GM10266 (cell line): ENCODE measurements around the gene CRP.
"Not testable (repeated sequence)": the region's sequence is repeated elsewhere in the genome, so short reads cannot be mapped to it uniquely, and the experiment has no call there.

ENCODE experiments used
- DNase-seq: peaks from one replicate; pipeline ENCODE4 v3.0.0; 2012; ENCODE audit errors: extremely low spot score
- TF ChIP-seq, protein P1 (sequence below): IDR thresholded peaks from 2 replicates; pipeline ENCODE4 v1.5.1; 2012; ENCODE audit warnings: mild to moderate bottlenecking, low read depth; ENCODE audit not compliant: control insufficient read depth, insufficient read depth; ENCODE audit errors: missing control alignments

The CRP gene

DNA sequence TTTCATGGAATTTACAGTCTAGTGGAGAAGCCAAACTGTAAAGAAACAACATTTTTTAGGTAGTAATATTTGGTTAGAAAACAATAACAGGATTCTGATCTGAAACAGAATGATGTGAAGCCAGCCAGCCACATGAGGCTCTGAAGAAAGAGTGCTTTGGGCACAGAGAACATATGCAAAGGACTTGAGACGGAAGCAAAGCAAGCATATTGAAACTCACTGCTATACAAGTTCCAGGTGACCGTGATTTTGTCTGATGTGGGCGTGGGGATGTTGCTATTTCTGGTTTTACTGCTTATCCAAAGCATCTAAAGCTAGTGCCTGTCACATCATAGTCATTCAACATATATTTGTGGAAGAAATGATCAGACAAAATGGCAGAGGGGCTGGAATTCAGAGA is 14.7 kb downstream of the CRP start:
- TF ChIP-seq, protein P1, sequence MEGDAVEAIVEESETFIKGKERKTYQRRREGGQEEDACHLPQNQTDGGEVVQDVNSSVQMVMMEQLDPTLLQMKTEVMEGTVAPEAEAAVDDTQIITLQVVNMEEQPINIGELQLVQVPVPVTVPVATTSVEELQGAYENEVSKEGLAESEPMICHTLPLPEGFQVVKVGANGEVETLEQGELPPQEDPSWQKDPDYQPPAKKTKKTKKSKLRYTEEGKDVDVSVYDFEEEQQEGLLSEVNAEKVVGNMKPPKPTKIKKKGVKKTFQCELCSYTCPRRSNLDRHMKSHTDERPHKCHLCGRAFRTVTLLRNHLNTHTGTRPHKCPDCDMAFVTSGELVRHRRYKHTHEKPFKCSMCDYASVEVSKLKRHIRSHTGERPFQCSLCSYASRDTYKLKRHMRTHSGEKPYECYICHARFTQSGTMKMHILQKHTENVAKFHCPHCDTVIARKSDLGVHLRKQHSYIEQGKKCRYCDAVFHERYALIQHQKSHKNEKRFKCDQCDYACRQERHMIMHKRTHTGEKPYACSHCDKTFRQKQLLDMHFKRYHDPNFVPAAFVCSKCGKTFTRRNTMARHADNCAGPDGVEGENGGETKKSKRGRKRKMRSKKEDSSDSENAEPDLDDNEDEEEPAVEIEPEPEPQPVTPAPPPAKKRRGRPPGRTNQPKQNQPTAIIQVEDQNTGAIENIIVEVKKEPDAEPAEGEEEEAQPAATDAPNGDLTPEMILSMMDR, result no peak
- DNase-seq, result no peak

DNA sequence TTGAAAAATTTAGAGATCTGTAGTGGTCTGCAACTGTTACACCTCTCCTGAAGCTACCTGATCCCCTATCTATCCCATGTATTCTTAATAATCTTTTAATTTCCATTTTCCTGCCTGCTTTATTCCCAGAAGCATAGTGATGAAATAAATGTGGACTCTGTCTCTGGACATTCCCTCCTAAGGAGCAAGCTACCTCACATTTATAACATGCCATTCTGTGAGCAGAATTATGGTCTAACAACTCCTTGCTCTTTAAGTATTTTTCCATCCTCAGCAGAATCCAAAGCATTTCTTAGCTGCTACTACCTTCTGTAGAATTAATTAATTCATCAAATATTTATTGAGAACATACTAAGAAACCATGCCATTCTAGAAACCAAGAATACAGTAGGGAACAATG is 15.1 kb downstream of the CRP start:
- DNase-seq, result no peak

DNA sequence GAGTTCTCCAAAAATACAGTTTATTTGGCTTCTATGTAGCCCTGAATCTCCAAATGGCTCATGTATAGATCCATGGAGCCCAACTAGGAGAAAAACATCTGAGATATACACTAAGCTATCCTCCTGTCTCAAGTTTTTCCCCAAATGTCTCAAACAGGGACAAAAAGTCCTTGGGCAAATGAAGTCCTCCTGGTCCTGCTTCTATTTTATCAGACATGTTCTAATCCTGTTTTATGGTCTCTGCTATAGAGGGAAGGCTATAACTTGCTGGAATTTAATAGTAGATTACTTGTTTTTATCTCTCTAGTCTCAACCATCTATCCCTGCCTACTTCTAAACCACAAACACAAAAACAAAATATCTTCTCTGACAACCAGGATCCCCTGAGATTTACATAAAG is 26.9 kb downstream of the CRP start:
- TF ChIP-seq, protein P1, result no peak
- no peak for DNase-seq

More for the DNA sequence above, 15.1 kb downstream of the CRP start:
- TF ChIP-seq, protein P1, result no peak

DNA sequence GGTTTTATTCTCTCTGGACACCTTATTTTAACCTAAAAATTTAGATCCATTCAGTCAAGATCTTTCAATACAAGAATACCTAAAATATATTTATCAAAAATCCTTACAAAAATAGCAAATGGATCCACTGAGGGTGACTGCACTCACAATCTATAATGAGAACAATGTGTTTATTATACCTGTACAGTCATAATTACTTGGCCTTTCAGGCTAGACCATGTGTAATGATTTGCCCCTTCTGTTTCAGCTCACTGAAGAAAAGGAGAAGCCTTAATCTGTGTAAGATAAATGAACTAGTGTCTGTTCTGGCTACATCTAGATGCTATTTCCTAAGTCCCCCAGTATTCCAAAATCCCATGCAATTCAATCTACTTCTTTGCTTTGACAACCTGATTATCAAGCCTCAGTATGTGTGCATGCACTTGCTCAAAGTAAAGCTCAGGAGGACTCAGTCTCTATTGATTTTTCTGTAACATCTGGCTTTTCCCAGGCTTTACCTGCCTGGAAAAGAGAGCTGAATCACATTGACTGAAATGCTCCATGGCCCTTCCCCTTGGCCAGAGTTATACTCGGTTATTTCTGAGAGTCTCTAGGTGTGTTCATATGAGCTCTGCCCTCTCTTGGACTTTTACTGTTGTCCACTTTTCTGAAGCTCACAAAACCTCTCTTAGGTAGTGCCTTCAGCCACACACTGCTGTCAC is 27.6 kb downstream of the CRP start:
- DNase-seq, result no peak
- TF ChIP-seq, protein P1, result no peak

DNA sequence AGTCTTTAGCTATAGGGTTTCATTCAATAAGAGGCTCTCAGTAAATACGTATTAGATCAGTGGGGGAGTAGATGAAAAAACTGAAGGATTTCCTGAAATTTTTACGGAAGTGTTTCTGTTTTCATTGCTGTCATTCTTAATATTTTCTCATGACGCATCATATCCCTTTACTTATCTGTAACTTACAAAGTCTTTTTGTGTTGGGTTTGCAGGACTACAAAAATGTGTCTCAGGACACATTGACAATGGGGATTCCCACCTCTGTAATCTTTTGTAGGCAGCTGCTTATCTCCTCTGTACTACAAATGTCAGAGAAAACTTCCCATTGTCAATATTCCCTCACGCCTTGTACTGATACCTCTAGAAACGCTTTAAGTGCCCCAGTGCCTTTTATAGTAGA is 35.5 kb downstream of the CRP start:
- TF ChIP-seq, protein P1, result no peak
- DNase-seq, result no peak

DNA sequence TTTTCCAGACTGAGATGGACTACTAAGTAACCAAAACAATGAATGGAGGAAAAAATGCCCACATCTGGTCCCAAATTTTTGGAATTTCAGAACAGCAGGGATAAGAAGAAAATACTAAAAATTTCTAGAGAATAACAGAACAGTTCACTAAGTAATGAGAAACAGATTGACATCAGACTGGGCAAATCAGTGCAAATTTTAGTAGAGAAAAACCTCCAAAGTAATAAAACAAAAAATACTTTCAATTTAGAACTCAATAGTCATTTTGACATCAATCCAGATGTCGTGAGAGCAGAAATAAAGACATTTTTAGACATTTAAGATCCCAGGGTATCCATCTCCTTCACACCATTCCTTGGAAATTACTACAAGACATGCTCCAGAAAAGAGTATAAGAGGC is 39.3 kb downstream of the CRP start:
- no peak for DNase-seq
- TF ChIP-seq, protein P1, result no peak

DNA sequence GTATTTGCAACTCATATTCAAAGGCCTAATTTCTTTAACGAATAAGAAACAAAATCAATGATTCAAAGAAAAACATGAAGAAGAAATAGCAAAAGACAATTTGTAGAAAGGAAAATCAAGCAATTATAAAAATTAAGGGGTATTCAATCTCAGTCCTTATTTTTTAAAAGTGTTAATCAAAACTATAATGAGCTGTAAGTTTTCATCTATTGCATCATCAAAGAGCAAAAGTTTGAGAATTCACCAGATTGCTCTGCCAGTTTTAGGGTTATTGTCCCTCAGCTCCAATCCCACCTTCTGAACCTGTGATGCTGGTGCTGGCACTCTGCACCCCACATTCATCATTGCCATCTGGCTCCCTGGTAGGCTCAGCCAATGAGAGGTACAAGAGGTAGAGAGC is 42.0 kb downstream of the CRP start:
- not testable (repeated sequence) for DNase-seq

DNA sequence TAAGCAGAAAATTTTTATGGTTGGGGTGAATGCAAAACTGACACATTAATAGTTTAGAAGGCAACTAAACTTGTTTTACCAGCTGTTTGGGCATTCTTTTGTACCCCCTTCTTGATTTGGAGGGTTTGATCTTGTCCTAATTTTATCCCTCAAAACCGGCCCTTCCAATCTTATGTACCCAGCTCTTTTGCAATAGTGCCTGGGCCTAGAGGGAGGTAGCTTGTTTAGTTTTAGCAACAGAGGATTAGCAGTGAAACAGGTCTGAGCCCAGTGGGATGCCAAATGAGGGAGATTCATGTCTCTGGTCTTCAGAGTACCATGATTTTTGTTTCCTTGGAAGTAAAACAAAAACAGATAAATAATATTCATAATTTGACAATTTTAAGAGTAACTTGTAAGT is 45.1 kb downstream of the CRP start:
- TF ChIP-seq, protein P1, result no peak
- DNase-seq, result no peak
